Brain microvascular endothelial cell (primary cell): ENCODE measurements around the gene ACTN2.

ENCODE experiments used
- DNase-seq: peaks from one replicate; pipeline ENCODE4 v3.0.0-alpha.2; 2020
- H3K27ac ChIP-seq: fragments of 250-450 bp; sonication (Bioruptor Pico); 2 replicates; pipeline ENCODE4 v1.5.1; 2020; ENCODE audit warnings: mild to moderate bottlenecking, moderate library complexity
- H3K27me3 ChIP-seq: fragments of 250-450 bp; sonication (Bioruptor Pico); replicated peaks from 2 replicates; pipeline ENCODE4 v1.5.1; 2020; ENCODE audit warnings: mild to moderate bottlenecking
- H3K36me3 ChIP-seq: fragments of 250-450 bp; sonication (Bioruptor Pico); replicated peaks from 2 replicates; pipeline ENCODE4 v1.5.1; 2020; ENCODE audit warnings: mild to moderate bottlenecking
- H3K4me3 ChIP-seq: 2 replicates; pipeline ENCODE4 v1.5.1; 2011; ENCODE audit warnings: low read depth, mild to moderate bottlenecking, control low read depth, low read length, moderate library complexity
- in situ Hi-C: cut with HindIII; loops from 2 replicates; pipeline ENCODE4 v1.10.0; 2017; ENCODE audit warnings: low sequenced_read_pairs, low pct_ligation_motif_present
- TF ChIP-seq, protein P1 (sequence below): IDR thresholded peaks from 2 replicates; pipeline ENCODE4 v1.5.1; 2011; ENCODE audit warnings: low read depth, mild to moderate bottlenecking, moderate library complexity, low read length, control low read depth, inconsistent platforms; ENCODE audit errors: missing control alignments

ACTN2 gene

DNA sequence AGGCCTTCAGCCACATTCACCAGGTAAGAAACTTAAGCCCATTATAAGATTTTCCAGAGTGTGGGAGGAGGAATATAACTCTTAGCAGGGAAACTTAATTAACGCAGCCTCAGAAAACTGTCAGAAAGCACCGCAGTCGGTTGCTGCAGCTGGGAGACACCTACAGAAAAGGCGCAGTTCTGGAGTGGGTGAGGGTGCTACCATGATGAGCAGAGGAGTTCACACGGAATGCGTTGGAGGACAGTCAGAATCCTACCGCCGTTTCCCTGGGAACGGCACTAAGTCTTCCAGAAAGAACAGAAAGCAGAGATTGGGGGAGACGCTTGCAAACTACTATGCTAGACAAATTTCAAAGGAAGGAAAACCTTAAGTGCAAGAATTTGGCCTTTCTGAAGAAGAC, 6.4 kb downstream of the ACTN2 start:
- TF ChIP-seq, protein P1, sequence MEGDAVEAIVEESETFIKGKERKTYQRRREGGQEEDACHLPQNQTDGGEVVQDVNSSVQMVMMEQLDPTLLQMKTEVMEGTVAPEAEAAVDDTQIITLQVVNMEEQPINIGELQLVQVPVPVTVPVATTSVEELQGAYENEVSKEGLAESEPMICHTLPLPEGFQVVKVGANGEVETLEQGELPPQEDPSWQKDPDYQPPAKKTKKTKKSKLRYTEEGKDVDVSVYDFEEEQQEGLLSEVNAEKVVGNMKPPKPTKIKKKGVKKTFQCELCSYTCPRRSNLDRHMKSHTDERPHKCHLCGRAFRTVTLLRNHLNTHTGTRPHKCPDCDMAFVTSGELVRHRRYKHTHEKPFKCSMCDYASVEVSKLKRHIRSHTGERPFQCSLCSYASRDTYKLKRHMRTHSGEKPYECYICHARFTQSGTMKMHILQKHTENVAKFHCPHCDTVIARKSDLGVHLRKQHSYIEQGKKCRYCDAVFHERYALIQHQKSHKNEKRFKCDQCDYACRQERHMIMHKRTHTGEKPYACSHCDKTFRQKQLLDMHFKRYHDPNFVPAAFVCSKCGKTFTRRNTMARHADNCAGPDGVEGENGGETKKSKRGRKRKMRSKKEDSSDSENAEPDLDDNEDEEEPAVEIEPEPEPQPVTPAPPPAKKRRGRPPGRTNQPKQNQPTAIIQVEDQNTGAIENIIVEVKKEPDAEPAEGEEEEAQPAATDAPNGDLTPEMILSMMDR, result no peak
- Histone ChIP-seq H3K27ac (no peak overlapping the region), H3K36me3 (no peaks in the 10 kb centered on the region), H3K27me3 (peaks cover under 1% of the 10 kb centered on the region), H3K4me3 (no peak overlapping the region)
- in situ Hi-C loops, result no loop called here
- no peak for DNase-seq

DNA sequence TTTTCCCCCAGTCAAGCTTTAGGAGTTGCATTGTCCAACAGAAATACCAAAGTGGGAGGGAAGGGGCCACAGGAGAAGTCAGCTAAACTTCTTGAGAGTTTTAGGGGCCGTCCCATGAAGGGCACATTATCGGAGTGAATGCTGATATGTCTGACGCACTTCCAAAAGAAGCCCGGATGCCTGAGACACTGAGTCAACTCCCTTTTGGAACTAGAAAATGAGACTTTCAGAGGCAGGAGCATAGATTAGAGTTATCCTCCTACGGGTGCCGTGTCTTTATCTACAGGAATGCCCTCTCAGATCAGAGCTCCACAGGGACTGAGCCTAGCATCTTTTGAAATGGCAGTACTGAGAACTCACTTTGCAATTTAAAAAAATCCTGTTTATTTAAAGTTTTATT, 13.1 kb downstream of the ACTN2 start:
- in situ Hi-C loops, result no loop called here
- TF ChIP-seq, protein P1, result no peak
- Histone ChIP-seq H3K4me3 (no peak overlapping the region), H3K36me3 (no peaks in the 10 kb centered on the region), H3K27ac (no peak overlapping the region), H3K27me3 (no peaks in the 10 kb centered on the region)
- DNase-seq, result peak; percentile 16

DNA sequence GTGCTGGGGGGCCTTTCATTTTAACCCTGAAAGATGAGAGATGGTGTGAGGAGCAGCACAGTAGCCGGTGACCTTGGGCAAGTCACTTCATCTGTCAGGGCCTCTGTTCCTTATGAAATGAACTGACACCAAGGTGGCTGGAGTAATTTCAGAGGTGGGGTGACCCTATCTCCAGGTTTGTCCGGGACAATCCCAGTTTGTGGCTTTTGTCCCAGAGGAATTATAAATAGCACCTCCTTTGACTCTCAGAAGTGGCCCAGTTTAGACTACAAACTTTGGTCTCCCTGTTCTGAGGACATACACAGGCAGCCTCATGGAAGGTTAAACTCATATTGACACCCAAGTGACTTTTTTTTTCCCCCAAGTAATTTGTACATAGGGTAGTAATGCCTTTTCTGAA, 14.6 kb downstream of the ACTN2 start:
- in situ Hi-C loops, result no loop called here
- no peaks in the 10 kb centered on the region for H3K27me3 ChIP-seq
- TF ChIP-seq, protein P1, result no peak
- H3K36me3 ChIP-seq, result no peaks in the 10 kb centered on the region
- DNase-seq, result no peak
- no peak overlapping the region for H3K4me3 ChIP-seq
- no peak overlapping the region for H3K27ac ChIP-seq

DNA sequence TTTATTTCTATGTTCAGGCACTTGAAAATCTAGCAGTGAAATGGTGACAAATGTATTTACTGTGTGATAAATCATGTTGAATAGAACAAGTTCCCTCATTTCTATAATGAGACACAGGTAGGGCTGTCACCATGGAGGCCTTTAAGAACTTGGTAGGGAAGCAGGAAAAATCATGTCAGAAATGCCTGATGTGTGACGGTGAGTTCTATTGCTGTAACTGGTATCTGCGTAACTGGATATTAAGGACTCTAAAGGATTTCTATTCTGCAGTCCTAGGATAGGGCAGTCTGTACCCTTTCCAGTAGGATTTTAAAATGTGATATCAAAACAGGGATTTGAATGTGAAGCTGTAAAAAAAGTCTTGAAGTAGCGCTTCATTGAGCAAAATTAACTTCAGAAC, 15.5 kb downstream of the ACTN2 start:
- no peak for DNase-seq
- no peak overlapping the region for H3K27ac ChIP-seq
- H3K36me3 ChIP-seq, result no peaks in the 10 kb centered on the region
- TF ChIP-seq, protein P1, result no peak
- H3K4me3 ChIP-seq, result no peak overlapping the region
- in situ Hi-C loops, result no loop called here
- no peaks in the 10 kb centered on the region for H3K27me3 ChIP-seq

DNA sequence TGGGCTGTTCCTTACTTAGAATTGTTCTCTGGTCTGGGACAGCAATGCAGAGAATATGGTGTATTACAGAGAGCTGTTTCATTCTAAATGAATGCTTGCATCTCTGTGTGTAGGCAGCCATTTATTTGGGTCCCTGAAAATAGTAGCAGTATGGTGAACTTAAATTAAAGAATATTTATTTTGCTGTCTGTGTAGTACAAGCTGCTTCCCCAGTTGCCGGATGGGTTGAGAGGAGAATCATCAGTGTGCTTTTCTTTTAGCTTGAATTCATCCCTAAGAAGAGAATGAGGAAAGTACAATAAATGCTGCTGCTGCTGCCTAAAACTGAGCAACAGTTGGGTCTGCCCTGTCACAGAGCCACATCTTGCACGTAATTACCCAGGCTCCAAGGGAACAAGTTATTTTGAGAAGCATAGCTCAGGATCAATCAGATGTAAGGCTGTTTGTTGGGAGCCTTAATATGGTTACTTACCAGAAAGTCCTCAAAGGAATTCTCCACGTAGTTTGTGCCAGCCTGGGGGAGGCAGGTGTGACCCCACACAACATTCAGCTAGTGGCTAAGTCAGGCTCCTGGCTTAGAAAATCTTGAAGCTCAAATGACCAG, 16.6 kb downstream of the ACTN2 start:
- Histone ChIP-seq H3K36me3 (no peaks in the 10 kb centered on the region), H3K4me3 (no peak overlapping the region), H3K27me3 (no peaks in the 10 kb centered on the region), H3K27ac (no peak overlapping the region)
- no peak for DNase-seq
- in situ Hi-C loops, result no loop called here
- TF ChIP-seq, protein P1, result no peak

DNA sequence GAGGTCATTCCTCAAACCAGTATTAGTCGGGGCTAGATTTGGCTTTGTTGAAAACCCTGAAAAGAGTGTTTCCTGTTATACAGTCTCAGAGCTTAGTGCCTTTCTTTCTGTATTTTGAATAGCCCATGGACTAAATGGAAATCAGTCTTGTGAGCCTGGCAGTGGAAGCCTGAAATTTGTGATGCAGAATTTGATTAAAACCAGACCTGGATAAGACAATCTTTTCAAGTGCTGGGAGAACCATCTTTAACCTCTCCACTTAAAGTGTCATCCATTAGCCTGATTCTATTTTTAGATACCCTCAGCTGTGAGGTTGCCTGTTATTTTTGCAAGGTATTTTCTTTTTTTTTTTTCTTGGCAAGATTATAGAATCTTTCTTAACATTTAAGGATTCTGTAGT, 19.5 kb downstream of the ACTN2 start:
- Histone ChIP-seq H3K27ac (no peak overlapping the region), H3K27me3 (no peaks in the 10 kb centered on the region), H3K4me3 (no peak overlapping the region), H3K36me3 (no peaks in the 10 kb centered on the region)
- in situ Hi-C loops, result no loop called here
- TF ChIP-seq, protein P1, result no peak
- no peak for DNase-seq
